Epithelial cell of proximal tubule (primary cell): Measurements from ENCODE around the gene PAQR5. TPM values are rescaled to one million over a fixed set of nuclear protein-coding genes. Genes with fewer than 3 reads are reported as not detected.
A peak's percentile ranks its signal among the peaks of the same experiment; 100 is the strongest.
"Not testable (repeated sequence)": the region's sequence is repeated elsewhere in the genome, so short reads cannot be mapped to it uniquely, and the experiment has no call there.

Experiments used
- DNase-seq: peaks from one replicate; pipeline ENCODE4 v3.0.0-alpha.2; 2011; ENCODE audit warnings: low read depth
- H3K4me3 ChIP-seq: 2 replicates; pipeline ENCODE4 v1.5.1; 2011; ENCODE audit warnings: low read depth, mild to moderate bottlenecking, low read length
- total RNA-seq: library from RNA; depleted of rRNA; stranded (reverse); fragments of >200 nt; gene quantifications from 2 replicates; pipeline ENCODE4 v1.2.3, GENCODE V29; 2015
- TF ChIP-seq, protein P1 (sequence below): conservative IDR thresholded peaks from 2 replicates; pipeline ENCODE4 v1.5.1; 2012; ENCODE audit warnings: low read depth, mild to moderate bottlenecking, low read length

PAQR5 gene
- total RNA-seq, 1 donor from 2014 or later = 9.5 TPM

DNA sequence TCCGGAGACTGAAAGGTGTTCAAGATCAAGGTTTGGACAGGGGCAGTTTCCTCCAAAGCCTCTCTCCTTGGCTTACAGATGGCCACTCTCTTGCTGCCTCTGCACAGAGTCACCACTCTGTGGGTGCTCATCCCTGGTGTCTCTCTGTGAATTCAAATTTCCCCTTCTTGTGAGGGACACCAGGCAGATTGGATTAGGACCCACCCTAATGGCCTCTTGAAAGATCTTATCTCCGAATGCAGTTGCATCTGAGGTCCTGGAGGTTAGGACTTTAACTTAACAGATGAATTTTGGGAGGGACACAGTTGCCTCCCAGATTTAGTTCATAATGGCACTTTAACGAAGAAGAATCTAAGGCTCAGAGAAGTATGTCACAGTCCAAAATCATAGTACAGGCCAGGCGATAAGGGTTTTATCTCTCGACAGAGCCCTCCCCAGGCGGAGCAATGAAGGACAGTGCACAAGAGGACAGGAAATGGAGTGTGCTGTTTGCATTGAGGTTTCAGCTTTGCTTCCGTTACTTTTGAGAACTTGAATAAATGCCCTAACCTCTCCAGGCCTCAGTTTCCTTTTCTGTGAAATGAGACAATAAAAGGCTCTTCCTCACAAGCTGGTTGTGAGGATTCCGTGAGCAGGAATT, 76.6 kb downstream of the PAQR5 start:
- TF ChIP-seq, protein P1, sequence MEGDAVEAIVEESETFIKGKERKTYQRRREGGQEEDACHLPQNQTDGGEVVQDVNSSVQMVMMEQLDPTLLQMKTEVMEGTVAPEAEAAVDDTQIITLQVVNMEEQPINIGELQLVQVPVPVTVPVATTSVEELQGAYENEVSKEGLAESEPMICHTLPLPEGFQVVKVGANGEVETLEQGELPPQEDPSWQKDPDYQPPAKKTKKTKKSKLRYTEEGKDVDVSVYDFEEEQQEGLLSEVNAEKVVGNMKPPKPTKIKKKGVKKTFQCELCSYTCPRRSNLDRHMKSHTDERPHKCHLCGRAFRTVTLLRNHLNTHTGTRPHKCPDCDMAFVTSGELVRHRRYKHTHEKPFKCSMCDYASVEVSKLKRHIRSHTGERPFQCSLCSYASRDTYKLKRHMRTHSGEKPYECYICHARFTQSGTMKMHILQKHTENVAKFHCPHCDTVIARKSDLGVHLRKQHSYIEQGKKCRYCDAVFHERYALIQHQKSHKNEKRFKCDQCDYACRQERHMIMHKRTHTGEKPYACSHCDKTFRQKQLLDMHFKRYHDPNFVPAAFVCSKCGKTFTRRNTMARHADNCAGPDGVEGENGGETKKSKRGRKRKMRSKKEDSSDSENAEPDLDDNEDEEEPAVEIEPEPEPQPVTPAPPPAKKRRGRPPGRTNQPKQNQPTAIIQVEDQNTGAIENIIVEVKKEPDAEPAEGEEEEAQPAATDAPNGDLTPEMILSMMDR = no peak
- DNase-seq = no peak

DNA sequence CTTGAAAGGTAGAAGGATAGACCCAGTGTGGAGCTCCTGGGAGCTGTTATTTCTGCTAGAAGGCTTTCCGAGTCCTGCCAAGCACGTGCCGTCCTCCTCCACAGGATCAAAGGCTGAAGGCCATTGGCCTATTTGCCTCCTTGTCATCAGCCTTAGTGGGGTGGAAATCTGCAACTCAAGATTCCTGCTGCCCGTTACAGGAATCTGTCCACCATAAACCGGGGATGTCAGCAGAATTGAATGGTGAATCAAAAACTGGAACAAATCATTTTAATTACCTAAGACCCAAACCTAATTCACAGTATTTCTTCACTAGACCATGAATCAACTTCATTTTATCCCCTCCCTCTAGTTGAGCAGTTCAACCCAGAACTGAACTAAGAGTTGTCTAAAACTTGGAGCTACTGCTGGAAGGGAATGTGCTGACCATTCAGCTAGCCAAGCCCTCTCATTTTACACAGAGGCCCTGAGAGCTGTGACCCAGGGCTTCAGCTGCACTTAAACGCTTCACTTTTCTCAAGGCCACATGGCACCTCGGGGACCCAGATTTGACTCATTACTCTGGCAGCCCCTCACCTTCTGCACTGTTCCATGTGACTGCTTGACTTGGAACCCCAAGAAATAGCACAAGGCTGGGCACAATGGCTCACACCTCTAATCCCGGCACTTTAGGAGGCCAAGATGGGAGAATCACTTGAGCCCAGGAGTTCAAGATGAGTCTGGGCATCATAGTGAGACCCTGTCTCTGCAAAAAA, 78.7 kb downstream of the PAQR5 start:
- no peak overlapping the region for H3K4me3 ChIP-seq
- DNase-seq = no peak
- TF ChIP-seq, protein P1 = no peak

More for the DNA sequence above, 76.6 kb downstream of the PAQR5 start:
- no peak overlapping the region for H3K4me3 ChIP-seq

DNA sequence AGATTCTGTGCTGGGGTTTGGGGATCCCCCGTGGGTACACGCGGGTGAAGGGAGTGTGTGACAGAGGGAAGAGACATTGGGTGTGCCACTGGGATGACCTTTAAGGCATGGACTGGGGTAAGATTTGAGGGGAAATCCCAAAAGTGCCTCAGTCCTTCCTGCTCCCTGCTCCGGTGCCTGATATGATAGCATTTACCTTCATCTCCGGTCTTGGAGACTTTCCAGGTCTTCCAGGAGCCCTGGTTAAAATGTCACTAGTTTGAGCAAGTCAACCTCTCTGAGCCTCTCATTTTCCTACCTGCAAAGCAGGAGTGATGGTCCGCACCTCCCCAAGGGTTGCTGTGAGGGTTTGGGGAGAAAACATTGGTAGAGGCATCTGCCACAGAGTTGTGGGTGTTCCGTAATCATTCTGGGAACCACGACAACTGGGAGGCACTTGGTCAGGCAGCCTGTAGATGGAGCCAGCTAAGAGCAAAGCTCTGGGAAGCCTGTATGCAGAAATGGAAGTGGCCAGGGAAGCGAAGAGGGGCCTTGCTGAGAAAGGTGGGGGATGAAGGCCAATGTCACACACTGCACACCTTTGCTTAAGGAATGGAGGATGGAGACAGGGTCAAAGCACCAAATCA, 81.5 kb downstream of the PAQR5 start:
- TF ChIP-seq, protein P1 = peak; percentile 48
- no peak overlapping the region for H3K4me3 ChIP-seq
- no peak for DNase-seq

DNA sequence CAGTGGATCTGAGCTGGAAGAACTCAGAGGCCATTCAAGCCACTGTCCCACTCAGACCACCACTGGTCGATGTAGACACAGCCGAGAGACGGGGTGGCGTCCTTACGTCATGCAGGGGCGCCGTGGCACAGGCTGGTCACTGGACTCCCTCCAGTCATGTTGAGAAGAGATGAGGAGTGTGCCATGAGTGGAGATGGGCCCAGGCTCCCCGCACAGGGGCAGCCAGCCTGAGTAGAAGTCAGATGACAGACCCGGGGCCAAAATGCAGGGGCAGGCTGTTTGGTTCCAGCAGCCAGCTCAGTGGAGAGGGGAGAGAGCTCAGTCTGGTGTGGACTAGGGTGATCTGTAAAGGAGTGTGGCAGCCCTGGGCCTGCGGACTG, 82.0 kb downstream of the PAQR5 start:
- no peak for DNase-seq
- no peak overlapping the region for H3K4me3 ChIP-seq
- TF ChIP-seq, protein P1 = no peak

DNA sequence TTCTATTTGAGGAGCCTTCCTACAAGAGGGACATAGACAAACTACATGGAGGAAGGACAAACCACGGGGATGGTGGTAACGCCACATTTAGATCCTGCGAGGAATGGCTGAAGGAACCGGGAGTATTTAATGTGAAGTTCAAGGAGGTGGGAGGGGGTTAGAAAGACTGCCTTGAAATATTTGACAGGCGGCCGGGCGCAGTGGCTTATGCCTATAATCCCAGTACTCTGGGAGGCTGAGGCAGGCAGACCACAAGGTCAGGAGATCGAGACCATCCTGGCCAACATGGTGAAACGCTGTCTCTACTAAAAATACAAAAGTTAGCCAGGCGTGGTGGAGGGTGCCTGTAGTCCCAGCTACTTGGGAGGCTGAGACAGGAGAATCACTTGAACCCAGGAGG, 83.5 kb downstream of the PAQR5 start:
- H3K4me3 ChIP-seq, DNase-seq: not testable (repeated sequence)

DNA sequence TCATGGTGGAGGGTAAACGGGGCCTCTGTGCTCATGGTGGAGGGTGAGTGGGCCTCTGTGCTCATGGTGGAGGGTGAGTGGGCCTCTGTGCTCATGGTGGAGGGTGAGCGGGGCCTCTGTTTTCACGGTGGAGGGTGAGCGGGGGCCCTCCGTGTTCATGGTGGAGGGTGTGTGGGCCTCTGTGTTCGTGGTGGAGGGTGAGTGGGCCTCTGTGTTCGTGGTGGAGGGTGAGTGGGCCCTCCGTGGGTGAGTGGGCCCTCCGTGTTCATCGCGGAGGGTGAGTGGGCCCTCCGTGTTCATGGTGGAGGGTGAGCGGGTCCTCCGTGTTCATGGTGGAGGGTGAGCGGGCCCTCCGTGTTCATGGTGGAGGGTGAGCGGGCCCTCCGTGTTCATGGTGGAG, 85.4 kb downstream of the PAQR5 start:
- H3K4me3 ChIP-seq, DNase-seq: not testable (repeated sequence)

DNA sequence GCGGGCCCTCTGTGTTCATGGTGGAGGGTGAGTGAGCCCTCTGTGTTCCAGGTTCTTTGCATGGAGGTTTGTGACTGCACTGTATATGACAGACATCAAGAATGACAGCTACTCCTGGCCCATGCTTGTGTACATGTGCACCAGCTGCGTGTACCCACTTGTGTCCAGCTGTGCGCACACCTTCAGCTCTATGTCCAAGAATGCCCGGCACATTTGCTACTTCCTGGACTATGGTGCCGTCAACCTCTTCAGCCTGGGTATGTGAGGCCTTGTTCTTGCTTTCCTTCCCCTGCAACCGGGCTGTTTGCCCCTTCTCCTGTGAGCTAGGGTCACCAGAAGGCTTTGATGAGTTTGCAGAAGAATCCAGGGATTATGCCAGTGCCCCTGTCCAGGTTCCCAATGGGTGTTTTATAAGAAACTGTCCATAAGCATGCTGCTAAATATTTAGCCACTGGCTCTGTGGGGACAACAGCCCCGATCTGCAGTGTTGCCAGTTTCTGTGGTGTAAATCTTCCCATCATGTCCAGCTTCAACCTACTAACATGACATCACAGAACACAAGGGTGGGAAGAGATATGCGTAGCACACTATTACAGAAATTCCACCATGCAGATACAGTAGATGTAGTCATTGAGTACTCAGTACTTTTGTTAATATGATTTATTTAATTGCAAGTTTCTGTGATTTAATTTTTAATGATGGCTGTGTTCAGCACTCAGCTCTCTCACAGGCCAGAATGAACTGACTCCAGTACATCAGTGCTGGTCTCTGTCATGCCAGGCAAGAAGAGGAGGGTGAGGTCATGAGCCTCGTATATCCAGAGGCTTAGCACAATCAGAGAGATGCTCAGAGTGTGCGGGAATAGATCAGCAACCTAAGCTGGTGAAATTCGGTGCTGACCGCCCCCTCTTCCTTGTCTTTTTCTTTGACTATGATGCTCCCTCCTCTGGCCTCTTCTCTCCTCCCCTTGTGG, 86.2 kb downstream of the PAQR5 start:
- TF ChIP-seq, protein P1 = no peak
- DNase-seq = no peak
- no peak overlapping the region for H3K4me3 ChIP-seq
